ENCODE results near the gene PRKG1. TPM values are rescaled to one million over a fixed set of nuclear protein-coding genes. Genes with fewer than 3 reads are reported as not detected.

The PRKG1 gene
- polyA plus RNA-seq, 1 donor (not counting 4 experiments of a cell fraction or from before 2014, with no cell fraction given), result 0.24 TPM

DNA sequence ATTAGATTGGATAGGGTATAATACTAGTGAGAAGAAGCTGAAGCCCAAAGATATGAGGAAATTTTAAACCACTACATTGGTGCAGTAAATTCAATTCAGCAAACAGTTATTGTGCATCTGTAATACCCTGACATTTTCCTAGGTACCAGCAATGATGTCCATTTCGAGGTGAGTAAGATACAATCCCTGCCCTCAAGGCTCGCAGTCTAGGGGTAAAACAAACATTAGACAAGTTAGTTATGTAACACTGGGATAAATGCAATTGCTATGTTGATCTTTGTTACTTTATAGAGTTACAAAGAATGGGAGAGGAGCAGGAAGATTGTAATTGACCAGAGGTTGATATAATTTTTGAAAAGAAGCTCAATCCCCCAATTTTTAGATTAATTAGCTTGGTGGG is 168.1 kb downstream of the PRKG1 start:
- H3K27me3 ChIP-seq (ENCODE audit: control insufficient read depth, extremely low read depth, insufficient read depth, low read length), result no peaks in the 10 kb centered on the region
- dilution Hi-C loops (cut with MboI; ENCODE audit: extremely low pct_ligation_motif_present, low sequenced_read_pairs), result no loop called here
- DNase-seq (ENCODE audit: low read depth, low spot score) (no peak), FAIRE-seq (no peak)
- no peaks in the 10 kb centered on the region for H3K36me3 ChIP-seq (ENCODE audit: control insufficient read depth in 2 of 2, extremely low read depth in 1 of 2, insufficient read depth in 2 of 2, low read length in 2 of 2)
- no peaks in the 10 kb centered on the region for H3K79me2 ChIP-seq (ENCODE audit: control insufficient read depth, insufficient read depth, low read length)
- no peak overlapping the region for H3K27ac ChIP-seq (ENCODE audit: control insufficient read depth, insufficient read depth, low read length)
- TF ChIP-seq, protein P1, sequence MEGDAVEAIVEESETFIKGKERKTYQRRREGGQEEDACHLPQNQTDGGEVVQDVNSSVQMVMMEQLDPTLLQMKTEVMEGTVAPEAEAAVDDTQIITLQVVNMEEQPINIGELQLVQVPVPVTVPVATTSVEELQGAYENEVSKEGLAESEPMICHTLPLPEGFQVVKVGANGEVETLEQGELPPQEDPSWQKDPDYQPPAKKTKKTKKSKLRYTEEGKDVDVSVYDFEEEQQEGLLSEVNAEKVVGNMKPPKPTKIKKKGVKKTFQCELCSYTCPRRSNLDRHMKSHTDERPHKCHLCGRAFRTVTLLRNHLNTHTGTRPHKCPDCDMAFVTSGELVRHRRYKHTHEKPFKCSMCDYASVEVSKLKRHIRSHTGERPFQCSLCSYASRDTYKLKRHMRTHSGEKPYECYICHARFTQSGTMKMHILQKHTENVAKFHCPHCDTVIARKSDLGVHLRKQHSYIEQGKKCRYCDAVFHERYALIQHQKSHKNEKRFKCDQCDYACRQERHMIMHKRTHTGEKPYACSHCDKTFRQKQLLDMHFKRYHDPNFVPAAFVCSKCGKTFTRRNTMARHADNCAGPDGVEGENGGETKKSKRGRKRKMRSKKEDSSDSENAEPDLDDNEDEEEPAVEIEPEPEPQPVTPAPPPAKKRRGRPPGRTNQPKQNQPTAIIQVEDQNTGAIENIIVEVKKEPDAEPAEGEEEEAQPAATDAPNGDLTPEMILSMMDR (optimal IDR thresholded peaks at IDR 0.05 in 1 of 3, IDR thresholded peaks at IDR 0.05 in 1 of 3, conservative IDR thresholded peaks at IDR 0.05 in 1 of 3; ENCODE audit: extremely low read depth in 1 of 3, insufficient read depth in 2 of 3, low read length in 3 of 3), result no peak
- TF ChIP-seq EZH2 (IDR thresholded peaks at IDR 0.05; ENCODE audit: low read length), result no peak
- no peaks in the 10 kb centered on the region for H4K20me1 ChIP-seq (ENCODE audit: control insufficient read depth, extremely low read depth, insufficient read depth, low read length)
- H3K4me3 ChIP-seq (ENCODE audit: control insufficient read depth in 2 of 3, extremely low read depth in 1 of 3, insufficient read depth in 2 of 3, low read depth in 1 of 3, low read length in 3 of 3), result no peak overlapping the region
- no peaks in the 10 kb centered on the region for H3K9me3 ChIP-seq (ENCODE audit: control insufficient read depth, low read depth, low read length)
- no peak overlapping the region for H3K9ac ChIP-seq (ENCODE audit: control insufficient read depth, extremely low read depth, insufficient read depth, low read length)
- H3K4me2 ChIP-seq (ENCODE audit: control insufficient read depth, extremely low read depth, insufficient read depth, low read depth, low read length), result no peak overlapping the region
- H3K4me1 ChIP-seq (ENCODE audit: control insufficient read depth, extremely low read depth, insufficient read depth, low read length), result no peaks in the 10 kb centered on the region
- no peak overlapping the region for H2AFZ ChIP-seq (ENCODE audit: control insufficient read depth, low read length)
- no peaks in the 10 kb centered on the region for H3K9me1 ChIP-seq (ENCODE audit: control insufficient read depth, extremely low read depth, insufficient read depth, low read length)

DNA sequence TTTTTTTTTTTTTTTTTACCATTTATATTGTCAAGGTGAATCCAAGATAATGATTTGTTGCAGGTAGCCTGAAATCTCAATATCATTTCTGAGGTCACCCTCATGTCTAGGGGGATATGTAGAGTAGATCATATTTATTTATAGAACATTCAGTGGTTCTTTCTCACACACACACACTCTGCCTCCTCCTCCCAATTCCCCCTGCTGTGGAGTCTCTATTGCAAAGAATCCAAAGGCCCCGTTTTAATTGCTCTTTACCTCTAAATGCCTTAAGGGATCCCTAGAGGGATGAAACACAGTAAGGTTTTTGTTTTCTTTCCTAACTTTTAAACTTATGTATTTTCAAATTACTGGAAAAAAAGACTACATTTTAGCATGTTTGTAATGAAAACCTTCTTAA is 170.0 kb downstream of the PRKG1 start:
- Histone ChIP-seq H3K9me3 (ENCODE audit: control insufficient read depth, low read depth, low read length) (no peaks in the 10 kb centered on the region), H3K4me1 (ENCODE audit: control insufficient read depth, extremely low read depth, insufficient read depth, low read length) (no peaks in the 10 kb centered on the region), H3K36me3 (ENCODE audit: control insufficient read depth in 2 of 2, extremely low read depth in 1 of 2, insufficient read depth in 2 of 2, low read length in 2 of 2) (no peaks in the 10 kb centered on the region), H3K27me3 (ENCODE audit: control insufficient read depth, extremely low read depth, insufficient read depth, low read length) (no peaks in the 10 kb centered on the region), H3K9me1 (ENCODE audit: control insufficient read depth, extremely low read depth, insufficient read depth, low read length) (no peaks in the 10 kb centered on the region), H3K4me3 (ENCODE audit: control insufficient read depth in 2 of 3, extremely low read depth in 1 of 3, insufficient read depth in 2 of 3, low read depth in 1 of 3, low read length in 3 of 3) (no peak overlapping the region), H4K20me1 (ENCODE audit: control insufficient read depth, extremely low read depth, insufficient read depth, low read length) (no peaks in the 10 kb centered on the region), H2AFZ (ENCODE audit: control insufficient read depth, low read length) (no peak overlapping the region), H3K4me2 (ENCODE audit: control insufficient read depth, extremely low read depth, insufficient read depth, low read depth, low read length) (no peak overlapping the region), H3K9ac (ENCODE audit: control insufficient read depth, extremely low read depth, insufficient read depth, low read length) (no peak overlapping the region), H3K79me2 (ENCODE audit: control insufficient read depth, insufficient read depth, low read length) (no peaks in the 10 kb centered on the region), H3K27ac (ENCODE audit: control insufficient read depth, insufficient read depth, low read length) (no peak overlapping the region)
- DNase-seq (ENCODE audit: low read depth, low spot score) (no peak), FAIRE-seq (no peak)
- no peak for TF ChIP-seq EZH2 (IDR thresholded peaks at IDR 0.05; ENCODE audit: low read length)
- TF ChIP-seq, protein P1 (optimal IDR thresholded peaks at IDR 0.05 in 1 of 3, IDR thresholded peaks at IDR 0.05 in 1 of 3, conservative IDR thresholded peaks at IDR 0.05 in 1 of 3; ENCODE audit: extremely low read depth in 1 of 3, insufficient read depth in 2 of 3, low read length in 3 of 3), result no peak
- dilution Hi-C loops (cut with MboI; ENCODE audit: extremely low pct_ligation_motif_present, low sequenced_read_pairs), result no loop called here

Measured in keratinocyte (primary cell).